Bronchial epithelial cell (primary cell): ENCODE measurements around the gene LIX1L. TPM values are rescaled to one million over a fixed set of nuclear protein-coding genes. Genes with fewer than 3 reads are reported as not detected.

Source experiments
- DNase-seq: peaks from one replicate; pipeline ENCODE4 v3.0.0-alpha.2; 2010; ENCODE audit warnings: low read depth
- FAIRE-seq: peaks from 2 replicates; lab custom pipeline; 2011; peaks lifted over from hg19 to GRCh38; lab: Jason Lieb, UNC
- H3K27me3 ChIP-seq: 2 replicates; pipeline ENCODE4 v1.5.1; 2011; ENCODE audit warnings: low read length; ENCODE audit not compliant: control insufficient read depth, insufficient read depth
- H3K36me3 ChIP-seq: 2 replicates; pipeline ENCODE4 v1.5.1; 2011; ENCODE audit warnings: low read length; ENCODE audit not compliant: control insufficient read depth, insufficient read depth
- H3K4me3 ChIP-seq: 2 replicates; pipeline ENCODE4 v1.5.1; 2011; ENCODE audit warnings: mild to moderate bottlenecking, low read depth, low read length, control low read depth
- total RNA-seq: library from RNA; depleted of rRNA; stranded (reverse); fragments of >200 nt; gene quantifications from 2 replicates; pipeline ENCODE4 v1.2.1, GENCODE V29; 2014
- TF ChIP-seq, protein P1 (sequence below): IDR thresholded peaks from 2 replicates; pipeline ENCODE4 v1.5.1; 2011; ENCODE audit warnings: mild to moderate bottlenecking, moderate library complexity, low read length, control low read depth, inconsistent platforms; ENCODE audit not compliant: insufficient read depth, severe bottlenecking

Gene LIX1L
- total RNA-seq, 1 donor from 2014 or later, result 3.4 TPM

GRCh38 chr1:145983206-145983675, 25.4 kb upstream of the LIX1L start:
- FAIRE-seq (no peak), DNase-seq (no peak)
- no peaks in the 10 kb centered on the region for H3K36me3 ChIP-seq
- TF ChIP-seq, protein P1, sequence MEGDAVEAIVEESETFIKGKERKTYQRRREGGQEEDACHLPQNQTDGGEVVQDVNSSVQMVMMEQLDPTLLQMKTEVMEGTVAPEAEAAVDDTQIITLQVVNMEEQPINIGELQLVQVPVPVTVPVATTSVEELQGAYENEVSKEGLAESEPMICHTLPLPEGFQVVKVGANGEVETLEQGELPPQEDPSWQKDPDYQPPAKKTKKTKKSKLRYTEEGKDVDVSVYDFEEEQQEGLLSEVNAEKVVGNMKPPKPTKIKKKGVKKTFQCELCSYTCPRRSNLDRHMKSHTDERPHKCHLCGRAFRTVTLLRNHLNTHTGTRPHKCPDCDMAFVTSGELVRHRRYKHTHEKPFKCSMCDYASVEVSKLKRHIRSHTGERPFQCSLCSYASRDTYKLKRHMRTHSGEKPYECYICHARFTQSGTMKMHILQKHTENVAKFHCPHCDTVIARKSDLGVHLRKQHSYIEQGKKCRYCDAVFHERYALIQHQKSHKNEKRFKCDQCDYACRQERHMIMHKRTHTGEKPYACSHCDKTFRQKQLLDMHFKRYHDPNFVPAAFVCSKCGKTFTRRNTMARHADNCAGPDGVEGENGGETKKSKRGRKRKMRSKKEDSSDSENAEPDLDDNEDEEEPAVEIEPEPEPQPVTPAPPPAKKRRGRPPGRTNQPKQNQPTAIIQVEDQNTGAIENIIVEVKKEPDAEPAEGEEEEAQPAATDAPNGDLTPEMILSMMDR, result no peak
- no peaks in the 10 kb centered on the region for H3K27me3 ChIP-seq
- no peak overlapping the region for H3K4me3 ChIP-seq

- TF ChIP-seq, protein P1, result no peak
- Histone ChIP-seq H3K36me3 (no peaks in the 10 kb centered on the region), H3K4me3 (no peak overlapping the region), H3K27me3 (no peaks in the 10 kb centered on the region)
- DNase-seq (no peak), FAIRE-seq (no peak)
Observed at GRCh38 chr1:145982010-145982723, 24.4 kb upstream of the LIX1L start.

DNA sequence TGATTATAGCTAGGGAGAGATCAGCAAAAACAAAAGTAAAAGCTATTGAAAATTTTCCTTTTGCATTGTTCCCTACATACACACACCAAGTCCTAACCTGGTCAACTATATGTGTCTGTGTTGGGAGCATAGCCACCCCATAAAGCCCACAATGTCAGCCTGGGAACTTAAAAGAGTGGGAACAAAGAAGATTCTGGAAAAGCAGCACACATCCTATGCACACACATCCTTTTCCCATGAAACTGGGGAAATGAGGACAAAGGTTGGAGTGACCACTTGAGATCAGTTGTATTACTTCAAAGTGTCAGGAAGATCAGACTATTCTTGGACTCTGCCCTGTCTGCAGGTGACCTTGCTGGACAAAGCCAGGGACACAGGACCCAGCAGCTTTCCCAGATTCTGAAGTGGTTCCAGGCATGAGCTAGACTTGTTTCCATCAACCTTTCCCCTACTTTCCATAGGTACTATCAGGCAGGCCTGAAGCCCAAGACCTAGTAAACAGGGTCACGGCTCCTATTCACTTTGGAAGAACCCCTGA, 22.7 kb upstream of the LIX1L start:
- H3K27me3 ChIP-seq, result no peaks in the 10 kb centered on the region
- TF ChIP-seq, protein P1, result no peak
- FAIRE-seq (no peak), DNase-seq (no peak)
- H3K4me3 ChIP-seq, result no peak overlapping the region
- H3K36me3 ChIP-seq, result no peaks in the 10 kb centered on the region

GRCh38 chr1:145979746-145980456, 22.1 kb upstream of the LIX1L start:
- H3K27me3 ChIP-seq, result no peaks in the 10 kb centered on the region
- H3K4me3 ChIP-seq, result no peak overlapping the region
- TF ChIP-seq, protein P1, result no peak
- FAIRE-seq (no peak), DNase-seq (no peak)
- no peaks in the 10 kb centered on the region for H3K36me3 ChIP-seq

DNA sequence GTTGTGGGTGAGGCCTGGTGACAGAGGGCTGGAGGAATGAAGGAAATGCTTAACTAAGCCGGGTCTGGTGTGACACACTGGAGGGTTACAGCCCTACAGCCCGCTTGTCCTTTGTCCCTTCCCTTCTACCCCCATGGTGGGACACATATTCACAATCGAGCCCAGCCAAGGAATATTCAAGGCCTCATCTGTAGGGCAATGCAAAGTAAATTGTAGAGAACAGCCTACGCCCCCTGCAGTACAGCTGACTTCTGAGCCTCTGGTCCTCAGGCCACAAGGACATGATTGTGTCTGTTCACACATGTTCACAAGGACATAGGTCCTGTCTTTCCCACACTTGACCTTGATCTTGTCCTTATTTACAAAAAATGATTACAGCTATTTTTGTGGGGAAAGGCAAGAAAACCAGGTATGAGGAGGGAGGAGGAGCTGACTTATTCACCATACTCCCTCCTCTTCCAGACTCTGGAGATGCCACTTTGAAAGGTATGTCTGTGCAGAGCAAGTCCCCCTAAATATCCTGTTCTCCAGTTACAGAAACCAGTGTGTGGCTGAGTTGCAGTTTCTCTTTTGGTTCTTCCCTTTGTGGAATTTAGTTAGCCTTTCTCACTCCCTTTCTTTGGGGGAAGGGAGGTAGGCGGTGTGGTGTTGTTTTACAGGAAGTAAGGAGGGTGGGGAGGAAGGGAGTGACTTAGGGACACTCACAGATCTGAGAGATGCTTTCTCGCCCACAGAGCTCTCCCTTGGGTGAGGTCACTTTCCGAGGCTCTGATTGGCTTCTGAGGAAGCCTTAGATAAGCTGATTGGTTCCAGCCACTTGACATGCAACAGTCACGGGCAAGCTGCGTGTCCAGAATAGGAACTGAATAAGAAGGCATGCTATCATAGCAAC, 21.3 kb upstream of the LIX1L start:
- Histone ChIP-seq H3K36me3 (no peaks in the 10 kb centered on the region), H3K27me3 (no peaks in the 10 kb centered on the region), H3K4me3 (no peak overlapping the region)
- DNase-seq (peak; percentile 100), FAIRE-seq (no peak)
- TF ChIP-seq, protein P1, result peak; percentile 27
